Kidney capillary endothelial cell (primary cell): ENCODE data around the gene TMOD2.

Source experiments
- DNase-seq: peaks from one replicate; pipeline ENCODE4 v3.0.0-alpha.2; 2018; ENCODE audit warnings: low spot score

The TMOD2 gene

DNA sequence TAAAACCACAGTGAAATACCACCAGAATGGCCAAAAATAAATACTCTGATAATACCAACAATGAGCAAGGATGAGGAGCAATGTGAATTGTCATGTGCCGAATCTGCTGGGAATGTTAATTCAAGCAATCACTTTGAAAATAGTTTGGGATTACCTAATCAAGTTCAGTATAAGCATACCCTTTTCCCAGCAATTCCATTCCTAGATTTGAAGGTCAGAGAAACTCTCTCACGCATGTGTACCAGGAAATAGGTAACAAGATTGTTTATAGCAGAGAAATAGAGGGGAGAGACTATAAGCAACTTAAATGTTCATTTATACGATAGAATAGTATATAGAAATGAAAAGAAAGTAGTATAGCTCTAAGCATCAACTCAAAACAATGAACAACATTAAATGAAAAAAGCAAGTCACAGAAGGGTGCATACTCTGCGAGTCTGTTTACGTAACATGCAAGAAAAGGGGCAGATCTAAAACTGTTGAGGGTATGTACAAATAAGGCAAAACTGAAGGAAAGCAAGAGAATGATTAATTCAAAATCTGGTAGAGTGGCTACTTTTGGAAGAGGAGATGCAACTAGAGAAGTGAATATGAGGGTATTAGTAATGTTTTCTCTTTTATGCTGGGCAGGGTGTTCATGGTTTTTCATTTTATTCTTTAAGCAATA, 105.5 kb downstream of the TMOD2 start:
- no peak for DNase-seq

DNA sequence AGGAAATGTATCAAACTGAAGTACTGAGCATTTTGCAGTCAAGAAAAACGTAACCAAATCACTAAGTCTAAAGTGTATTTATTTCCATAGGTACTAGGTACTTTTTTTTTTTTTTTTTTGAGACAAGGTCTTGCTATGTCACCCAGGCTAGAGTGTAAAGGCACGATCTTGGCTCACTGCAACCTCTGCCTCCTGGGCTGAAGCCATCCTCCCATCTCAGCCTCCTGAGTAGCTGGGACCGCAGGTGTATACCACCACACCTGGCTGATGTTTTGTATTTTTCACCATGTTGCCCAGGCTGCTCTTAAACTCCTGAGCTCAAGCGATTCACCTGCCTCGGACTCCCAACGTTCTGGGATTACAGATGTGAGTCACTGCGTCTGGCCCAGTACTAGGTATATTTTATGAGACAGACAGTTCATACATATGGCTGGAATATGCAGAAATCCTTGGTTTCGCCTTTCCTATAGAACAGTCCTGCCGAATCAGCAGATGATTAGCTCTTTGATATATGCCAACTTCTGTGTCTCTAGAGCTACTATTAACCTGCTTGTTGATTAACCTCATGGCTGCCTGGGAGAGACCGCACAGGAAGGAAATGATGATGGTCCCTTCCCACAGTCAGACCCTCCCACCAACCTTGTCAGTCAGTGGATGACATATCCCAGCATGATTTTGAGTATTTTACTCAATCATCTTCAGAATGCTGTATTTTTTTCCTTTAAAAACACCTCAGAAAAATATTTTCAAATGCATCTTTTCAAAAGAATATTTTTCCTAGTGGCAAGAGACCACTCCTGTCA, 110.4 kb downstream of the TMOD2 start:
- peak; percentile 59 for DNase-seq

- no peak for DNase-seq
Observed at GRCh38 chr15:51863131-51863530, 111.7 kb downstream of the TMOD2 start.

GRCh38 chr15:51864408-51865056, 113.1 kb downstream of the TMOD2 start:
- DNase-seq = no peak

DNA sequence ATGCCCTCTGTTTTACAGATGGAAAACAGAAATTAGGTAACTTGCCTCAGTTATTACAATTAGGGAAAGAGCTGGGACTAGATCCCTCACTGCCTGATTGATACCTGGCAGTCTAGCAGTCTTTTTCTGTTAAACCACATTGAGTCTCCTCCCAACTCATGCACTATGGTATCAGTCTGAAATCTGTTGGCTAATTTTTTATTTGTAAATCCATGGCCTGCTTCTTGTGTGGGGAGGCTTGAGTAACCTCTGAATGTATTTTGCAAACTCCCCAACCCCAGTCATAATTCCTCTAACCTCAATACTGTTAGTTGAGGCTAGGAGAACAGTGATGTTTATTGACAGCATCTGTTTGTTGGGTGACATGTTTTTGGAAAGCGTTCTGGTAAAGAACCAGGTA, 113.9 kb downstream of the TMOD2 start:
- DNase-seq = no peak
